Type B pancreatic cell (in vitro differentiated cells): Measurements from ENCODE around the gene NOL4L. TPM values are rescaled to one million over a fixed set of nuclear protein-coding genes. Genes with fewer than 3 reads are reported as not detected.
A peak's percentile ranks its signal among the peaks of the same experiment; 100 is the strongest.

Experiments
- DNase-seq: peaks from one replicate; pipeline ENCODE4 v3.0.0; 2021; ENCODE audit warnings: mixed read lengths; ENCODE audit not compliant: unreplicated experiment; ENCODE audit errors: extremely low spot score
- H3K27ac Mint-ChIP-seq: 2 replicates; pipeline ENCODE4 v1.8.0; 2021; ENCODE audit warnings: mild to moderate bottlenecking, mixed read lengths
- H3K27me3 Mint-ChIP-seq: 2 replicates; pipeline ENCODE4 v1.8.0; 2021; ENCODE audit warnings: mixed read lengths
- H3K36me3 Mint-ChIP-seq: 2 replicates; pipeline ENCODE4 v1.8.0; 2021; ENCODE audit warnings: mixed read lengths
- H3K4me1 Mint-ChIP-seq: one replicate; pipeline ENCODE4 v1.8.0; 2021; ENCODE audit warnings: mixed read lengths; ENCODE audit not compliant: unreplicated experiment
- H3K4me3 Mint-ChIP-seq: 2 replicates; pipeline ENCODE4 v1.8.0; 2021; ENCODE audit warnings: mild to moderate bottlenecking, mixed read lengths
- H3K9me3 Mint-ChIP-seq: 2 replicates; pipeline ENCODE4 v1.8.0; 2021; ENCODE audit warnings: mixed read lengths
- CTCF ChIP-seq: fragments of 200-600 bp; sonication (generic); conservative IDR thresholded peaks from 2 replicates; pipeline ENCODE4 v1.5.0; 2021; ENCODE audit warnings: antibody characterized with exemption, mild to moderate bottlenecking
- total RNA-seq: library from RNA; stranded (reverse); gene quantifications from 2 replicates; pipeline ENCODE4 v1.2.1, GENCODE V29; 2021; ENCODE audit warnings: low replicate concordance

NOL4L gene
- total RNA-seq, 1 donor from 2014 or later = 44.5 TPM

- peak overlapping the region; percentile 90 for H3K4me3 Mint-ChIP-seq
- TF ChIP-seq CTCF = no peak
- peak; percentile 83 for DNase-seq
- H3K27ac Mint-ChIP-seq = peak overlapping the region; percentile 29
- no peaks in the 10 kb centered on the region for H3K36me3 Mint-ChIP-seq
- peaks cover 4% of the 10 kb centered on the region for H3K27me3 Mint-ChIP-seq
- peaks cover 57% of the 10 kb centered on the region for H3K4me1 Mint-ChIP-seq
- H3K9me3 Mint-ChIP-seq = no peaks in the 10 kb centered on the region
Measured at GRCh38 chr20:32482442-32483261, 102.5 kb downstream of the NOL4L start.

GRCh38 chr20:32482143-32482441, 103.0 kb downstream of the NOL4L start:
- Mint-ChIP-seq H3K9me3 (no peaks in the 10 kb centered on the region), H3K4me1 (peaks cover 61% of the 10 kb centered on the region), H3K27me3 (peaks cover 4% of the 10 kb centered on the region), H3K4me3 (peak overlapping the region; percentile 90), H3K36me3 (no peaks in the 10 kb centered on the region), H3K27ac (peak overlapping the region; percentile 54)
- no peak for DNase-seq
- no peak for TF ChIP-seq CTCF

GRCh38 chr20:32481311-32482142, 103.6 kb downstream of the NOL4L start:
- no peak for TF ChIP-seq CTCF
- Mint-ChIP-seq H3K4me3 (peak overlapping the region; percentile 90), H3K27me3 (peaks cover 4% of the 10 kb centered on the region), H3K36me3 (no peaks in the 10 kb centered on the region), H3K27ac (peak overlapping the region; percentile 79), H3K4me1 (peaks cover 64% of the 10 kb centered on the region), H3K9me3 (no peaks in the 10 kb centered on the region)
- no peak for DNase-seq

- H3K4me3 Mint-ChIP-seq = peak overlapping the region; percentile 52
- H3K4me1 Mint-ChIP-seq = peaks cover 64% of the 10 kb centered on the region
- peaks cover 4% of the 10 kb centered on the region for H3K27me3 Mint-ChIP-seq
- no peaks in the 10 kb centered on the region for H3K9me3 Mint-ChIP-seq
- TF ChIP-seq CTCF = no peak
- DNase-seq = no peak
- no peaks in the 10 kb centered on the region for H3K36me3 Mint-ChIP-seq
- peak overlapping the region; percentile 79 for H3K27ac Mint-ChIP-seq
Measured at GRCh38 chr20:32480371-32481241, 104.5 kb downstream of the NOL4L start.

GRCh38 chr20:32479697-32480171, 105.4 kb downstream of the NOL4L start:
- Mint-ChIP-seq H3K36me3 (no peaks in the 10 kb centered on the region), H3K27me3 (no peaks in the 10 kb centered on the region), H3K9me3 (no peaks in the 10 kb centered on the region), H3K4me1 (peaks cover 62% of the 10 kb centered on the region), H3K27ac (peak overlapping the region; percentile 79), H3K4me3 (peak overlapping the region; percentile 52)
- TF ChIP-seq CTCF = no peak
- DNase-seq = no peak
